Memory B cell (primary cell): ENCODE data around the gene CADM2.

Source experiments
- ATAC-seq: fragments of 150-1000 bp; cut with Tn5 transposase; 2 replicates; pipeline ENCODE4 v1.10.0; 2021; ENCODE audit warnings: low read depth, mild to moderate bottlenecking, moderate library complexity
- DNase-seq, 2 donors: peaks; one replicate each; pipeline ENCODE4 v3.0.0; 2022; ENCODE audit warnings: low spot score in 2 of 2
- H3K27ac Mint-ChIP-seq: one replicate; pipeline ENCODE4 v1.8.0; 2022; ENCODE audit warnings: mild to moderate bottlenecking, moderate library complexity, mixed read lengths
- H3K27me3 Mint-ChIP-seq: one replicate; pipeline ENCODE4 v1.8.0; 2022; ENCODE audit warnings: mixed read lengths
- H3K36me3 Mint-ChIP-seq: one replicate; pipeline ENCODE4 v1.8.0; 2022; ENCODE audit warnings: mild to moderate bottlenecking, mixed read lengths
- H3K4me1 Mint-ChIP-seq: one replicate; pipeline ENCODE4 v1.8.0; 2022; ENCODE audit warnings: mixed read lengths
- H3K4me3 Mint-ChIP-seq: one replicate; pipeline ENCODE4 v1.8.0; 2022; ENCODE audit warnings: mild to moderate bottlenecking, moderate library complexity, mixed read lengths
- H3K9me3 Mint-ChIP-seq: one replicate; pipeline ENCODE4 v1.8.0; 2022; ENCODE audit warnings: mixed read lengths

Gene CADM2

GRCh38 chr3:84998545-84998944 lies 39.8 kb downstream of the CADM2 start:
- DNase-seq (no peak), ATAC-seq (no peak)
- H3K4me1 Mint-ChIP-seq: no peaks in the 10 kb centered on the region
- no peak overlapping the region for H3K4me3 Mint-ChIP-seq
- no peaks in the 10 kb centered on the region for H3K36me3 Mint-ChIP-seq
- no peak overlapping the region for H3K27ac Mint-ChIP-seq
- H3K9me3 Mint-ChIP-seq: no peaks in the 10 kb centered on the region
- no peaks in the 10 kb centered on the region for H3K27me3 Mint-ChIP-seq

GRCh38 chr3:85003479-85003878 lies 44.7 kb downstream of the CADM2 start:
- no peak for DNase-seq
- Mint-ChIP-seq H3K27ac (no peak overlapping the region), H3K4me1 (no peaks in the 10 kb centered on the region), H3K36me3 (no peaks in the 10 kb centered on the region), H3K9me3 (peaks cover 1% of the 10 kb centered on the region), H3K4me3 (no peak overlapping the region), H3K27me3 (no peaks in the 10 kb centered on the region)
- ATAC-seq: no peak

GRCh38 chr3:85004147-85004546 lies 45.4 kb downstream of the CADM2 start:
- Mint-ChIP-seq H3K27ac (no peak overlapping the region), H3K4me1 (no peaks in the 10 kb centered on the region), H3K9me3 (peaks cover 1% of the 10 kb centered on the region), H3K36me3 (no peaks in the 10 kb centered on the region), H3K27me3 (no peaks in the 10 kb centered on the region), H3K4me3 (no peak overlapping the region)
- ATAC-seq (no peak), DNase-seq (no peak)

- Mint-ChIP-seq H3K9me3 (peaks cover 1% of the 10 kb centered on the region), H3K27ac (no peak overlapping the region), H3K4me3 (no peak overlapping the region), H3K36me3 (no peaks in the 10 kb centered on the region), H3K4me1 (no peaks in the 10 kb centered on the region), H3K27me3 (no peaks in the 10 kb centered on the region)
- no peak for DNase-seq
- no peak for ATAC-seq
These were observed 47.2 kb downstream of the CADM2 start for GRCh38 chr3:85005946-85006345.

GRCh38 chr3:85007195-85008094 lies 48.7 kb downstream of the CADM2 start:
- no peaks in the 10 kb centered on the region for H3K27me3 Mint-ChIP-seq
- H3K4me1 Mint-ChIP-seq: no peaks in the 10 kb centered on the region
- H3K27ac Mint-ChIP-seq: no peak overlapping the region
- peaks cover 1% of the 10 kb centered on the region for H3K9me3 Mint-ChIP-seq
- ATAC-seq: no peak
- DNase-seq: no peak
- H3K4me3 Mint-ChIP-seq: no peak overlapping the region
- H3K36me3 Mint-ChIP-seq: no peaks in the 10 kb centered on the region

- no peaks in the 10 kb centered on the region for H3K36me3 Mint-ChIP-seq
- DNase-seq: no peak
- no peaks in the 10 kb centered on the region for H3K4me1 Mint-ChIP-seq
- no peak for ATAC-seq
- H3K9me3 Mint-ChIP-seq: peaks cover 6% of the 10 kb centered on the region
- H3K27me3 Mint-ChIP-seq: no peaks in the 10 kb centered on the region
- no peak overlapping the region for H3K4me3 Mint-ChIP-seq
- H3K27ac Mint-ChIP-seq: no peak overlapping the region
These were observed 62.0 kb downstream of the CADM2 start for GRCh38 chr3:85020828-85021227.

GRCh38 chr3:85030052-85030451 lies 71.3 kb downstream of the CADM2 start:
- H3K27me3 Mint-ChIP-seq: no peaks in the 10 kb centered on the region
- peaks cover under 1% of the 10 kb centered on the region for H3K9me3 Mint-ChIP-seq
- DNase-seq (no peak), ATAC-seq (no peak)
- H3K36me3 Mint-ChIP-seq: no peaks in the 10 kb centered on the region
- no peak overlapping the region for H3K27ac Mint-ChIP-seq
- no peak overlapping the region for H3K4me3 Mint-ChIP-seq
- no peaks in the 10 kb centered on the region for H3K4me1 Mint-ChIP-seq

GRCh38 chr3:85037203-85037602 lies 78.4 kb downstream of the CADM2 start:
- H3K27ac Mint-ChIP-seq: no peak overlapping the region
- no peaks in the 10 kb centered on the region for H3K36me3 Mint-ChIP-seq
- no peak overlapping the region for H3K4me3 Mint-ChIP-seq
- H3K4me1 Mint-ChIP-seq: no peaks in the 10 kb centered on the region
- peaks cover 2% of the 10 kb centered on the region for H3K9me3 Mint-ChIP-seq
- H3K27me3 Mint-ChIP-seq: no peaks in the 10 kb centered on the region
- ATAC-seq: no peak
- DNase-seq: no peak

- DNase-seq: no peak
- no peaks in the 10 kb centered on the region for H3K4me1 Mint-ChIP-seq
- no peaks in the 10 kb centered on the region for H3K27me3 Mint-ChIP-seq
- no peak overlapping the region for H3K4me3 Mint-ChIP-seq
- no peaks in the 10 kb centered on the region for H3K36me3 Mint-ChIP-seq
- no peaks in the 10 kb centered on the region for H3K9me3 Mint-ChIP-seq
- H3K27ac Mint-ChIP-seq: no peak overlapping the region
- ATAC-seq: no peak
These were observed 82.2 kb downstream of the CADM2 start for GRCh38 chr3:85041001-85041400.

GRCh38 chr3:85041562-85042055 lies 82.8 kb downstream of the CADM2 start:
- Mint-ChIP-seq H3K9me3 (no peaks in the 10 kb centered on the region), H3K36me3 (no peaks in the 10 kb centered on the region), H3K27me3 (no peaks in the 10 kb centered on the region), H3K4me1 (no peaks in the 10 kb centered on the region), H3K4me3 (no peak overlapping the region), H3K27ac (no peak overlapping the region)
- DNase-seq (no peak), ATAC-seq (no peak)

GRCh38 chr3:85050821-85051220 lies 92.0 kb downstream of the CADM2 start:
- no peaks in the 10 kb centered on the region for H3K4me1 Mint-ChIP-seq
- no peaks in the 10 kb centered on the region for H3K36me3 Mint-ChIP-seq
- H3K4me3 Mint-ChIP-seq: no peak overlapping the region
- H3K27ac Mint-ChIP-seq: no peak overlapping the region
- DNase-seq (no peak), ATAC-seq (no peak)
- H3K27me3 Mint-ChIP-seq: no peaks in the 10 kb centered on the region
- H3K9me3 Mint-ChIP-seq: peaks cover 4% of the 10 kb centered on the region

- H3K4me3 Mint-ChIP-seq: no peak overlapping the region
These were observed 93.0 kb downstream of the CADM2 start for GRCh38 chr3:85051786-85052185.

GRCh38 chr3:85053626-85054025 lies 94.8 kb downstream of the CADM2 start:
- Mint-ChIP-seq H3K27me3 (no peaks in the 10 kb centered on the region), H3K4me3 (no peak overlapping the region), H3K36me3 (no peaks in the 10 kb centered on the region), H3K4me1 (no peaks in the 10 kb centered on the region), H3K27ac (no peak overlapping the region), H3K9me3 (peaks cover 3% of the 10 kb centered on the region)
- ATAC-seq (no peak), DNase-seq (no peak)

More at GRCh38 chr3:85051786-85052185, 93.0 kb downstream of the CADM2 start:
- no peaks in the 10 kb centered on the region for H3K27me3 Mint-ChIP-seq
- H3K27ac Mint-ChIP-seq: no peak overlapping the region
- peaks cover 4% of the 10 kb centered on the region for H3K9me3 Mint-ChIP-seq
- H3K36me3 Mint-ChIP-seq: no peaks in the 10 kb centered on the region
- H3K4me1 Mint-ChIP-seq: no peaks in the 10 kb centered on the region
- ATAC-seq (no peak), DNase-seq (no peak)

GRCh38 chr3:85054579-85054978 lies 95.8 kb downstream of the CADM2 start:
- ATAC-seq: no peak
- no peaks in the 10 kb centered on the region for H3K36me3 Mint-ChIP-seq
- no peaks in the 10 kb centered on the region for H3K4me1 Mint-ChIP-seq
- no peak overlapping the region for H3K27ac Mint-ChIP-seq
- no peak for DNase-seq
- no peaks in the 10 kb centered on the region for H3K27me3 Mint-ChIP-seq
- no peaks in the 10 kb centered on the region for H3K9me3 Mint-ChIP-seq
- H3K4me3 Mint-ChIP-seq: no peak overlapping the region

- Mint-ChIP-seq H3K36me3 (no peaks in the 10 kb centered on the region), H3K9me3 (peaks cover 3% of the 10 kb centered on the region), H3K4me1 (no peaks in the 10 kb centered on the region), H3K27ac (no peak overlapping the region), H3K4me3 (no peak overlapping the region), H3K27me3 (no peaks in the 10 kb centered on the region)
- DNase-seq (no peak), ATAC-seq (no peak)
These were observed 110.1 kb downstream of the CADM2 start for GRCh38 chr3:85068911-85069310.
